GM23338 (cell line): ENCODE measurements around the gene OIP5. TPM values are rescaled to one million over a fixed set of nuclear protein-coding genes. Genes with fewer than 3 reads are reported as not detected.

Source experiments
- ATAC-seq: fragments of 200-7000 bp; cut with Tn5 transposase; 3 replicates; pipeline ENCODE4 v1.9.1; 2020
- DNase-seq: peaks from one replicate; pipeline ENCODE4 v3.0.0-alpha.2; 2015; ENCODE audit warnings: low spot score
- H2AFZ ChIP-seq: fragments of 200-600 bp; sonication (generic); 2 replicates; pipeline ENCODE4 v1.8.0; 2016; ENCODE audit warnings: antibody characterized with exemption, mild to moderate bottlenecking, moderate library complexity
- H3F3A ChIP-seq: fragments of 200-600 bp; sonication (generic); replicated peaks from 2 replicates; pipeline ENCODE4 v1.8.0; 2017; ENCODE audit warnings: antibody characterized with exemption, mixed run types, low read depth
- H3K27ac ChIP-seq: fragments of 200-600 bp; sonication (generic); 2 replicates; pipeline ENCODE4 v1.6.1; 2016; ENCODE audit warnings: low read depth
- H3K27me3 ChIP-seq: fragments of 200-600 bp; sonication (generic); 2 replicates; pipeline ENCODE4 v1.8.0; 2016; ENCODE audit warnings: mild to moderate bottlenecking, mixed run types, moderate library complexity; ENCODE audit not compliant: insufficient read depth
- H3K36me3 ChIP-seq: fragments of 200-600 bp; sonication (generic); 2 replicates; pipeline ENCODE4 v1.8.0; 2016; ENCODE audit warnings: mild to moderate bottlenecking; ENCODE audit not compliant: insufficient read depth
- H3K4me1 ChIP-seq: fragments of 200-600 bp; sonication (generic); 2 replicates; pipeline ENCODE4 v1.8.0; 2016; ENCODE audit warnings: mild to moderate bottlenecking, moderate library complexity; ENCODE audit not compliant: insufficient read depth
- H3K4me2 ChIP-seq: fragments of 200-600 bp; sonication (generic); 2 replicates; pipeline ENCODE4 v1.7.1; 2017; ENCODE audit warnings: mixed run types
- H3K4me3 ChIP-seq: fragments of 200-600 bp; sonication (generic); 2 replicates; pipeline ENCODE4 v1.6.1; 2016; ENCODE audit warnings: mixed run types
- H3K79me2 ChIP-seq: fragments of 200-600 bp; sonication (generic); replicated peaks from 2 replicates; pipeline ENCODE4 v1.8.0; 2017; ENCODE audit warnings: mild to moderate bottlenecking; ENCODE audit not compliant: insufficient read depth
- H3K9me2 ChIP-seq: fragments of 200-600 bp; sonication (generic); 2 replicates; pipeline ENCODE4 v1.8.0; 2017; ENCODE audit not compliant: insufficient read depth
- H4K20me1 ChIP-seq: fragments of 200-600 bp; sonication (generic); replicated peaks from 2 replicates; pipeline ENCODE4 v1.8.0; 2017; ENCODE audit warnings: mild to moderate bottlenecking; ENCODE audit not compliant: insufficient read depth
- H3K27ac Mint-ChIP-seq: 2 replicates; pipeline ENCODE4 v1.8.0; 2020; ENCODE audit warnings: inconsistent platforms, mild to moderate bottlenecking, moderate library complexity, mixed read lengths
- H3K27me3 Mint-ChIP-seq: 3 replicates; pipeline ENCODE4 v1.8.0; 2022; ENCODE audit warnings: low read depth, mild to moderate bottlenecking, moderate library complexity, mixed read lengths, inconsistent platforms; ENCODE audit not compliant: insufficient read depth, poor library complexity
- H3K36me3 Mint-ChIP-seq: 3 replicates; pipeline ENCODE4 v1.8.0; 2021; ENCODE audit warnings: low read depth, mild to moderate bottlenecking, inconsistent platforms, moderate library complexity, mixed read lengths
- H3K4me1 Mint-ChIP-seq: 3 replicates; pipeline ENCODE4 v1.8.0; 2020; ENCODE audit warnings: mild to moderate bottlenecking, inconsistent platforms, mixed read lengths
- H3K4me3 Mint-ChIP-seq: 3 replicates; pipeline ENCODE4 v1.8.0; 2021; ENCODE audit warnings: moderate library complexity, mild to moderate bottlenecking, inconsistent platforms, mixed read lengths
- H3K9me3 Mint-ChIP-seq: 3 replicates; pipeline ENCODE4 v1.8.0; 2020; ENCODE audit warnings: moderate library complexity, mild to moderate bottlenecking, inconsistent platforms, mixed read lengths
- CTCF ChIP-seq, 2 experiments: fragments of 200-600 bp in 1 of 2; sonication (generic) in 1 of 2; conservative IDR thresholded peaks; 2 replicates each; pipeline versions ENCODE4 v1.5.1 to v1.6.1; 2016 to 2017; ENCODE audit warnings: antibody characterized with exemption in 2 of 2, low read depth in 2 of 2, mild to moderate bottlenecking in 2 of 2, moderate library complexity in 1 of 2
- EZH2 ChIP-seq: fragments of 200-600 bp; sonication (generic); IDR thresholded peaks from one replicate; pipeline ENCODE4 v1.8.0; 2017; ENCODE audit warnings: antibody characterized with exemption, mild to moderate bottlenecking, low read depth; ENCODE audit not compliant: unreplicated experiment
- EZH2phosphoT487 ChIP-seq: fragments of 200-600 bp; sonication (generic); IDR thresholded peaks from one replicate; pipeline ENCODE4 v1.8.1; 2018; ENCODE audit warnings: antibody characterized with exemption; ENCODE audit not compliant: unreplicated experiment
- JUNB ChIP-seq: IDR thresholded peaks from one replicate; pipeline ENCODE4 v1.6.1; 2016; ENCODE audit warnings: antibody characterized with exemption; ENCODE audit not compliant: unreplicated experiment
- NANOG ChIP-seq: IDR thresholded peaks from 2 replicates; pipeline ENCODE4 v1.6.1; 2016; ENCODE audit warnings: antibody characterized with exemption, borderline replicate concordance
- STAT1 ChIP-seq: IDR thresholded peaks from one replicate; pipeline ENCODE4 v1.6.1; 2016; ENCODE audit warnings: antibody characterized with exemption; ENCODE audit not compliant: unreplicated experiment
- ZNF331 ChIP-seq: fragments of 250-450 bp; sonication (Bioruptor Pico); IDR thresholded peaks from 2 replicates; pipeline ENCODE4 v1.5.0; 2020; ENCODE audit warnings: low read depth, mild to moderate bottlenecking, moderate library complexity
- ZNF462 ChIP-seq: fragments of 250-450 bp; sonication (Bioruptor Pico); IDR thresholded peaks from 2 replicates; pipeline ENCODE4 v1.5.0; 2020; ENCODE audit warnings: mild to moderate bottlenecking, moderate library complexity
- polyA plus RNA-seq: library from polyadenylated mRNA; unstranded; fragments of >200 nt; fragmentation: Nextera tagmentation; extraction: Ambion mirVana; gene quantifications from 2 replicates; pipeline ENCODE4 v1.2.1, GENCODE V29; 2016
- total RNA-seq: library from RNA; depleted of rRNA; stranded (reverse); fragments of >200 nt; shearing (Covaris generic); gene quantifications from 2 replicates; pipeline ENCODE4 v1.2.3, GENCODE V29; 2014

The OIP5 gene
- total and polyA plus RNA-seq, 2 experiments from 2014 or later, result 61.1 to 71.7 TPM

- TF ChIP-seq ZNF462, result no peak
- TF ChIP-seq EZH2, result no peak
Measured at GRCh38 chr15:41281236-41281635, 51.2 kb downstream of the OIP5 start (continued).

- Histone ChIP-seq H2AFZ (no peak overlapping the region), H3K4me3 (no peak overlapping the region), H3K4me1 (0 out of 2 replicates have a peak, but pooled peaks cover 5% of the 10 kb centered on the region), H3K27me3 (no peaks in the 10 kb centered on the region), H3K4me2 (no peak overlapping the region), H4K20me1 (no peaks in the 10 kb centered on the region), H3F3A (peaks cover 3% of the 10 kb centered on the region; the same call in 1 of the 2 replicates), H3K36me3 (peaks cover 9% of the 10 kb centered on the region; the same call in 1 of the 2 replicates), H3K79me2 (peaks cover 8% of the 10 kb centered on the region), H3K9me2 (no peaks in the 10 kb centered on the region), H3K27ac (no peak overlapping the region)
- Mint-ChIP-seq H3K27ac (no peak overlapping the region), H3K4me1 (peaks cover 12% of the 10 kb centered on the region; the same call in 2 of the 3 replicates), H3K9me3 (no peaks in the 10 kb centered on the region; the same call in 2 of the 3 replicates), H3K4me3 (no peak overlapping the region), H3K36me3 (peaks cover 26% of the 10 kb centered on the region), H3K27me3 (peaks cover 11% of the 10 kb centered on the region)
- no peak for DNase-seq
- TF ChIP-seq EZH2phosphoT487, result no peak
- no peak for TF ChIP-seq ZNF331 (CRISPR knock-in tag)
- TF ChIP-seq CTCF (conservative IDR thresholded peaks at IDR 0.05; ENCODE audit: low read depth in 2 of 2), result no peak
- no peak for TF ChIP-seq NANOG
- TF ChIP-seq EZH2, result no peak
- TF ChIP-seq JUNB, result no peak
- TF ChIP-seq STAT1, result no peak
- no peak for ATAC-seq
Measured at GRCh38 chr15:41279535-41280283, 52.7 kb downstream of the OIP5 start.
